GM12878 (cell line): ENCODE measurements around the gene MAP2K1. TPM values are rescaled to one million over a fixed set of nuclear protein-coding genes. Genes with fewer than 3 reads are reported as not detected.

Source experiments
- ATAC-seq: fragments of 200-7000 bp; cut with Tn5 transposase; 3 replicates; pipeline ENCODE4 v1.9.1; 2020; ENCODE audit warnings: mild to moderate bottlenecking, moderate library complexity
- BruUV-seq: library from RNA; stranded (reverse); fragments of 400-500 nt; replicated peaks from 2 replicates; lab custom pipeline; 2021; lab: Mats Ljungman, UMichigan
- CTCF ChIA-PET: fragments of 300-600 bp; sonication (Branson Sonifier 250); formaldehyde crosslinking; extraction: SDS; loops from one replicate; lab custom pipeline; 2021; ENCODE audit warnings: inconsistent platforms; lab: Yijun Ruan, JAX
- POLR2A ChIA-PET: fragments of 350-600 bp; formaldehyde crosslinking; extraction: SDS; loops from one replicate; lab custom pipeline; 2021; ENCODE audit warnings: inconsistent platforms; lab: Charles Lee
- RAD21 ChIA-PET: fragments of 300-600 bp; sonication (Branson Sonifier 250); formaldehyde crosslinking; loops from one replicate; lab custom pipeline; 2023; ENCODE audit warnings: antibody characterized with exemption; ENCODE audit not compliant: unreplicated experiment; lab: Charles Lee
- SMC1A ChIA-PET: fragments of 300-600 bp; sonication (Branson Sonifier 250); formaldehyde crosslinking; loops from one replicate; lab custom pipeline; 2023; ENCODE audit not compliant: unreplicated experiment, uncharacterized antibody; lab: Charles Lee
- DNase-seq: peaks from one replicate; pipeline ENCODE4 v3.0.0-alpha.2; 2011; ENCODE audit warnings: low read depth, low spot score
- FAIRE-seq: peaks from 3 replicates; lab custom pipeline; 2011; peaks lifted over from hg19 to GRCh38; lab: Jason Lieb, UNC
- H2AFZ ChIP-seq: 2 replicates; pipeline ENCODE4 v1.6.0; 2011; ENCODE audit warnings: low read depth, low read length, control low read depth; ENCODE audit not compliant: control insufficient read depth
- H3K27ac ChIP-seq: 2 replicates; pipeline ENCODE4 v1.5.1; 2011; ENCODE audit warnings: control low read depth; ENCODE audit not compliant: control insufficient read depth, insufficient read depth
- H3K27me3 ChIP-seq, 2 experiments: replicated peaks in 1 of 2; 2 replicates each; pipeline versions ENCODE4 v1.6.0 to v1.6.1; 2011; ENCODE audit warnings: low read length in 1 of 2; ENCODE audit not compliant: control insufficient read depth in 2 of 2, insufficient read depth in 2 of 2
- H3K36me3 ChIP-seq, 2 experiments: 2 replicates each; pipeline ENCODE4 v1.5.1; 2011; ENCODE audit warnings: low read length in 1 of 2; ENCODE audit not compliant: control insufficient read depth in 2 of 2, insufficient read depth in 2 of 2
- H3K4me1 ChIP-seq: 2 replicates; pipeline ENCODE4 v1.6.1; 2011; ENCODE audit warnings: mild to moderate bottlenecking, low read length, moderate library complexity, mixed read lengths; ENCODE audit not compliant: control insufficient read depth, insufficient read depth
- H3K4me2 ChIP-seq: 2 replicates; pipeline ENCODE4 v1.6.0; 2011; ENCODE audit warnings: control low read depth; ENCODE audit not compliant: control insufficient read depth, insufficient read depth
- H3K4me3 ChIP-seq: fragments of 200-600 bp; sonication (generic); 2 replicates; pipeline ENCODE4 v1.5.1; 2016
- H3K79me2 ChIP-seq: 2 replicates; pipeline ENCODE4 v1.6.0; 2011; ENCODE audit warnings: low read length; ENCODE audit not compliant: control insufficient read depth, insufficient read depth
- H3K9ac ChIP-seq: 2 replicates; pipeline ENCODE4 v1.8.0; 2011; ENCODE audit warnings: low read length, control low read depth, mixed read lengths; ENCODE audit not compliant: control insufficient read depth, insufficient read depth
- H3K9me3 ChIP-seq: replicated peaks from 3 replicates; pipeline ENCODE4 v1.5.1; 2011; ENCODE audit warnings: mild to moderate bottlenecking, low read length; ENCODE audit not compliant: control insufficient read depth, insufficient read depth
- H4K20me1 ChIP-seq: 2 replicates; pipeline ENCODE4 v1.6.0; 2011; ENCODE audit not compliant: control insufficient read depth, insufficient read depth
- CBX5 ChIP-seq: sonication (generic); IDR thresholded peaks from 2 replicates; pipeline ENCODE4 v1.6.1; 2016; ENCODE audit warnings: low read depth, moderate library complexity, mild to moderate bottlenecking, inconsistent platforms
- GABPA ChIP-seq: IDR thresholded peaks from 2 replicates; pipeline ENCODE4 v1.6.1; 2014; ENCODE audit warnings: antibody characterized with exemption, low read depth, mild to moderate bottlenecking, inconsistent platforms
- MEF2B ChIP-seq: fragments of 450-650 bp; IDR thresholded peaks from 2 replicates; pipeline ENCODE4 v1.6.1; 2018; ENCODE audit warnings: mild to moderate bottlenecking, moderate library complexity; ENCODE audit not compliant: partially characterized antibody, poor library complexity, severe bottlenecking
- NR2C1 ChIP-seq: fragments of 450-650 bp; IDR thresholded peaks from 2 replicates; pipeline ENCODE4 v1.6.1; 2017; ENCODE audit warnings: antibody characterized with exemption, mild to moderate bottlenecking, moderate library complexity
- NR2C2 ChIP-seq: IDR thresholded peaks from 2 replicates; pipeline ENCODE4 v1.6.1; 2011; ENCODE audit warnings: borderline replicate concordance, low read depth; ENCODE audit not compliant: control insufficient read depth, insufficient read length
- PML ChIP-seq: IDR thresholded peaks from 2 replicates; pipeline ENCODE4 v1.6.1; 2012; ENCODE audit warnings: low read length, inconsistent platforms
- RAD51 ChIP-seq: fragments of 450-650 bp; IDR thresholded peaks from 2 replicates; pipeline ENCODE4 v1.6.1; 2016; ENCODE audit warnings: moderate library complexity, mild to moderate bottlenecking, inconsistent platforms
- SREBF2 ChIP-seq: IDR thresholded peaks from 2 replicates; pipeline ENCODE4 v1.6.1; 2012; ENCODE audit warnings: mild to moderate bottlenecking, low read length
- SRF ChIP-seq, 2 experiments: IDR thresholded peaks; 2 replicates each; pipeline ENCODE4 v1.6.1; 2011; ENCODE audit warnings: low read depth in 2 of 2, low read length in 2 of 2, mild to moderate bottlenecking in 1 of 2, moderate library complexity in 1 of 2
- TBL1XR1 ChIP-seq: IDR thresholded peaks from 2 replicates; pipeline ENCODE4 v1.6.1; 2012; ENCODE audit warnings: low read depth, low read length, improper control_type of control experiment
- WGBS: methylation state at CpG from one replicate; pipeline ENCODE4 v1.1.6; 2016; ENCODE audit warnings: low lambda C conversion rate; ENCODE audit not compliant: insufficient replicate concordance, insufficient coverage; ENCODE audit errors: missing lambda C conversion rate; 5-methylcytosine and 5-hydroxymethylcytosine counted together
- in situ Hi-C: fragments of 300-500 bp; cut with MboI; formaldehyde crosslinking; loops from 9 replicates; pipeline ENCODE4 v1.14.3; 2018; ENCODE audit warnings: mixed read lengths
- intact Hi-C: fragments of 100-400 bp; cut with micrococcal nuclease; formaldehyde crosslinking; loops from one replicate; pipeline ENCODE4 v1.14.2; 2022; ENCODE audit not compliant: unreplicated experiment
- polyA plus RNA-seq, 11 experiments: library from polyadenylated mRNA; depleted of rRNA in 4 of 11; unstranded in 6 of 11; stranded (reverse) in 5 of 11; fragments of >200 nt; fragmentation: Nextera tagmentation in 4 of 11; fragmentation: Illumina TruSeq in 1 of 11; extraction: Ambion mirVana in 4 of 11; extraction: Trizol in 1 of 11; gene quantifications; 1 replicate in 1 of 11; 2 replicates in 10 of 11; pipeline versions ENCODE4 v1.2.1 to v1.2.3, GENCODE V29; 2011 to 2016; ENCODE audit warnings: inconsistent platforms in 2 of 11, missing spikeins in 2 of 11, low read depth in 1 of 11
- total RNA-seq, 4 experiments: library from RNA; depleted of rRNA in 3 of 4; stranded (reverse); fragments of >200 nt in 3 of 4; fragmentation: Illumina TruSeq in 1 of 4; extraction: Trizol in 1 of 4; gene quantifications; 2 replicates each; pipeline versions ENCODE4 v1.2.1 to v1.2.3, GENCODE V29; 2013 to 2021
- TF ChIP-seq, protein P1 (sequence below): fragments of 450-650 bp; formaldehyde crosslinking; IDR thresholded peaks from 2 replicates; pipeline ENCODE4 v1.5.0; 2022; ENCODE audit warnings: mild to moderate bottlenecking, missing genetic modification characterization
- TF ChIP-seq, protein P2 (sequence below): IDR thresholded peaks from 2 replicates; pipeline ENCODE4 v1.6.1; 2011; ENCODE audit warnings: borderline replicate concordance, low read depth, mild to moderate bottlenecking, moderate library complexity, low read length; ENCODE audit not compliant: insufficient read depth, poor library complexity, severe bottlenecking

MAP2K1 gene
- total and polyA plus RNA-seq, 10 of the 15 experiments (the other 5 are each of a cell fraction or from before 2014, with no cell fraction given): 11.2 to 112 (median 56.6) TPM

DNA sequence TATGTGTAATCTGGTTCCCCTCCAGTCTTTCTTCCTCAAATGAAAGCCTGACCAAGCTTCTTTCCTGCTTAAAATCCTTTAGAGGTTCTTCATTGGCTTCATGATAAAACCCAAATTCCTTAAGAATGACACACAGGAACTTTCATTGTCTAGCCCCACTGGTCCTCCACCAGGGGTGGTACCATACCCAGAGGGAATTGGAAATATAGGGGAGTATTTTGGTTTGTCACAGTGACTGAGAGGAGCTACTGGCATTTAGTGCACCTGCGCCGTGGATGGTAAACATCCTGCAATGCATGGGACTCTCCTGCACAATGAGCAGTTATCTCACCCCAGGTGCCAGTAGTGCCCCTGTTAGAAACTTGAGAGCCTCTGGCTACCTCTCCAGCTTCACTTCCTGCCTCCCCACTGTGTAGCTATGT is 129.2 kb downstream of the MAP2K1 start (continued):
- TF ChIP-seq, protein P1, sequence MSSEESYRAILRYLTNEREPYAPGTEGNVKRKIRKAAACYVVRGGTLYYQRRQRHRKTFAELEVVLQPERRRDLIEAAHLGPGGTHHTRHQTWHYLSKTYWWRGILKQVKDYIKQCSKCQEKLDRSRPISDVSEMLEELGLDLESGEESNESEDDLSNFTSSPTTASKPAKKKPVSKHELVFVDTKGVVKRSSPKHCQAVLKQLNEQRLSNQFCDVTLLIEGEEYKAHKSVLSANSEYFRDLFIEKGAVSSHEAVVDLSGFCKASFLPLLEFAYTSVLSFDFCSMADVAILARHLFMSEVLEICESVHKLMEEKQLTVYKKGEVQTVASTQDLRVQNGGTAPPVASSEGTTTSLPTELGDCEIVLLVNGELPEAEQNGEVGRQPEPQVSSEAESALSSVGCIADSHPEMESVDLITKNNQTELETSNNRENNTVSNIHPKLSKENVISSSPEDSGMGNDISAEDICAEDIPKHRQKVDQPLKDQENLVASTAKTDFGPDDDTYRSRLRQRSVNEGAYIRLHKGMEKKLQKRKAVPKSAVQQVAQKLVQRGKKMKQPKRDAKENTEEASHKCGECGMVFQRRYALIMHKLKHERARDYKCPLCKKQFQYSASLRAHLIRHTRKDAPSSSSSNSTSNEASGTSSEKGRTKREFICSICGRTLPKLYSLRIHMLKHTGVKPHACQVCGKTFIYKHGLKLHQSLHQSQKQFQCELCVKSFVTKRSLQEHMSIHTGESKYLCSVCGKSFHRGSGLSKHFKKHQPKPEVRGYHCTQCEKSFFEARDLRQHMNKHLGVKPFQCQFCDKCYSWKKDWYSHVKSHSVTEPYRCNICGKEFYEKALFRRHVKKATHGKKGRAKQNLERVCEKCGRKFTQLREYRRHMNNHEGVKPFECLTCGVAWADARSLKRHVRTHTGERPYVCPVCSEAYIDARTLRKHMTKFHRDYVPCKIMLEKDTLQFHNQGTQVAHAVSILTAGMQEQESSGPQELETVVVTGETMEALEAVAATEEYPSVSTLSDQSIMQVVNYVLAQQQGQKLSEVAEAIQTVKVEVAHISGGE: no peak
- TF ChIP-seq PML: no peak
- no peak for TF ChIP-seq TBL1XR1

DNA sequence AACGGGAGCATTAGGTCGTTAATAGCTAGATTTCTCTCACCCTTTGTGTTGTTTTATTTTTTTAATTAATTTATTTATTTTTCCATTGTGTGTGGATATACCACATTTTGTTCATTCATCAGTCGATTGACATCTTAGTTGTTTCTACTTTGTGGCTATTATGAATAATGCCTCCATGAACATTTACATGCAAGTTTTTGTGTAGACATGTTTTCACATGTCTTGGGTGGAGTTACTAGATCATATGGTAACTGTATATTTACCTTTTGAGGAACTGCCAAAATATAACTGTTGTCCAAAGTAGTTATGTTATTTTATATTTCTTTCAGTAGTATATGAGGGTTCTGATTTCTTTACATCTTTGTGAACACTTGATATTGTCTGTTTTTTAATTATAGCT is 137.2 kb downstream of the MAP2K1 start:
- Histone ChIP-seq H3K27me3 (no peaks in the 10 kb centered on the region), H3K4me1 (no peaks in the 10 kb centered on the region), H3K79me2 (no peaks in the 10 kb centered on the region), H3K36me3 (peaks cover 1 to 2% of the 10 kb centered on the region in 2 experiments; a peak in 3 of 4 replicates), H3K27ac (no peak overlapping the region), H2AFZ (no peak overlapping the region), H3K9ac (no peak overlapping the region), H4K20me1 (no peaks in the 10 kb centered on the region), H3K9me3 (no peaks in the 10 kb centered on the region), H3K4me2 (no peak overlapping the region), H3K4me3 (no peak overlapping the region)
- SMC1A ChIA-PET: interaction anchor here (0.5 to 1.6 kb wide), 5 partner anchors 14 to 206 kb away, joined by 3 to 4 read pairs (median 3); no protein-coding TSS in a partner anchor
- RAD21 ChIA-PET: interaction anchor here (0.7 kb wide), 2 partner anchors 16 to 445 kb away, joined by 3 read pairs; no protein-coding TSS in a partner anchor
- intact Hi-C loops: no loop called here
- FAIRE-seq: no peak
- TF ChIP-seq SRF (IDR thresholded peaks at IDR 0.05; ENCODE audit: low read depth in 2 of 2, low read length in 2 of 2) (no peak), CBX5 (no peak), GABPA (no peak), NR2C1 (no peak), SREBF2 (no peak), NR2C2 (no peak), MEF2B (no peak), RAD51 (no peak)
- TF ChIP-seq, protein P2, sequence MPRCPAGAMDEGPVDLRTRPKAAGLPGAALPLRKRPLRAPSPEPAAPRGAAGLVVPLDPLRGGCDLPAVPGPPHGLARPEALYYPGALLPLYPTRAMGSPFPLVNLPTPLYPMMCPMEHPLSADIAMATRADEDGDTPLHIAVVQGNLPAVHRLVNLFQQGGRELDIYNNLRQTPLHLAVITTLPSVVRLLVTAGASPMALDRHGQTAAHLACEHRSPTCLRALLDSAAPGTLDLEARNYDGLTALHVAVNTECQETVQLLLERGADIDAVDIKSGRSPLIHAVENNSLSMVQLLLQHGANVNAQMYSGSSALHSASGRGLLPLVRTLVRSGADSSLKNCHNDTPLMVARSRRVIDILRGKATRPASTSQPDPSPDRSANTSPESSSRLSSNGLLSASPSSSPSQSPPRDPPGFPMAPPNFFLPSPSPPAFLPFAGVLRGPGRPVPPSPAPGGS: no peak
- CTCF ChIA-PET: interaction anchor here (1.9 kb wide), 1 partner anchor 25 kb away, joined by 4 read pairs; no protein-coding TSS in a partner anchor
- 85% methylated on average over 3 of the region's 3 CpGs for WGBS
- ATAC-seq: no peak
- POLR2A ChIA-PET: no interaction called here
- in situ Hi-C loops: no loop called here
- DNase-seq: no peak
- BruUV-seq: no TSS peak
